Fibroblast of pulmonary artery (primary cell): ENCODE results near the gene ZHX3.

Experiments used
- DNase-seq: peaks from one replicate; pipeline ENCODE4 v3.0.0-alpha.2; 2010; ENCODE audit warnings: low read depth
- H3K4me3 ChIP-seq: replicated peaks from 2 replicates; pipeline ENCODE4 v1.5.1; 2011; ENCODE audit warnings: low read depth, mild to moderate bottlenecking, control low read depth, low read length, moderate library complexity
- TF ChIP-seq, protein P1 (sequence below): IDR thresholded peaks from 2 replicates; pipeline ENCODE4 v1.5.1; 2011; ENCODE audit warnings: mild to moderate bottlenecking, control low read depth, low read length, inconsistent platforms; ENCODE audit errors: missing control alignments

ZHX3 gene

DNA sequence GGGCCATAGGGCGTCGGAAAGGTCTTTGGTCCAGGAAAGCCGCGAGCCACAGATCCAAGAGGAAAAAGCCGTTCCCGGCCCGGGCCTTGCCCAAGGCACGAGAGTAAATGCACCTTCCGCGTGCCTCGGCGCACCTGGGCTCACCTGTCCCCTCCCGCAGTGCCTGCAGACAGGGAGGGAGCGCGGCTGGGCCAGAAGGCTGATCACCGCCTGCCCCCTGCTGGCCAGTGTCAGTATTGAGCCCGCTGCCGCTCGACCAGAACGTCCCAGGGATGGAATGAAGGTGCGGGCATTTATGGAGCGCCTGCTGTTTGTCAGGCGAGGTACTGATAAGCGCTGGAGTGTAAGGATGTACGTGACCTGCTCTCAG is 22.4 kb upstream of the ZHX3 start:
- peak overlapping the region; percentile 55 for H3K4me3 ChIP-seq
- TF ChIP-seq, protein P1, sequence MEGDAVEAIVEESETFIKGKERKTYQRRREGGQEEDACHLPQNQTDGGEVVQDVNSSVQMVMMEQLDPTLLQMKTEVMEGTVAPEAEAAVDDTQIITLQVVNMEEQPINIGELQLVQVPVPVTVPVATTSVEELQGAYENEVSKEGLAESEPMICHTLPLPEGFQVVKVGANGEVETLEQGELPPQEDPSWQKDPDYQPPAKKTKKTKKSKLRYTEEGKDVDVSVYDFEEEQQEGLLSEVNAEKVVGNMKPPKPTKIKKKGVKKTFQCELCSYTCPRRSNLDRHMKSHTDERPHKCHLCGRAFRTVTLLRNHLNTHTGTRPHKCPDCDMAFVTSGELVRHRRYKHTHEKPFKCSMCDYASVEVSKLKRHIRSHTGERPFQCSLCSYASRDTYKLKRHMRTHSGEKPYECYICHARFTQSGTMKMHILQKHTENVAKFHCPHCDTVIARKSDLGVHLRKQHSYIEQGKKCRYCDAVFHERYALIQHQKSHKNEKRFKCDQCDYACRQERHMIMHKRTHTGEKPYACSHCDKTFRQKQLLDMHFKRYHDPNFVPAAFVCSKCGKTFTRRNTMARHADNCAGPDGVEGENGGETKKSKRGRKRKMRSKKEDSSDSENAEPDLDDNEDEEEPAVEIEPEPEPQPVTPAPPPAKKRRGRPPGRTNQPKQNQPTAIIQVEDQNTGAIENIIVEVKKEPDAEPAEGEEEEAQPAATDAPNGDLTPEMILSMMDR, result peak; percentile 88
- peak; percentile 62 for DNase-seq

DNA sequence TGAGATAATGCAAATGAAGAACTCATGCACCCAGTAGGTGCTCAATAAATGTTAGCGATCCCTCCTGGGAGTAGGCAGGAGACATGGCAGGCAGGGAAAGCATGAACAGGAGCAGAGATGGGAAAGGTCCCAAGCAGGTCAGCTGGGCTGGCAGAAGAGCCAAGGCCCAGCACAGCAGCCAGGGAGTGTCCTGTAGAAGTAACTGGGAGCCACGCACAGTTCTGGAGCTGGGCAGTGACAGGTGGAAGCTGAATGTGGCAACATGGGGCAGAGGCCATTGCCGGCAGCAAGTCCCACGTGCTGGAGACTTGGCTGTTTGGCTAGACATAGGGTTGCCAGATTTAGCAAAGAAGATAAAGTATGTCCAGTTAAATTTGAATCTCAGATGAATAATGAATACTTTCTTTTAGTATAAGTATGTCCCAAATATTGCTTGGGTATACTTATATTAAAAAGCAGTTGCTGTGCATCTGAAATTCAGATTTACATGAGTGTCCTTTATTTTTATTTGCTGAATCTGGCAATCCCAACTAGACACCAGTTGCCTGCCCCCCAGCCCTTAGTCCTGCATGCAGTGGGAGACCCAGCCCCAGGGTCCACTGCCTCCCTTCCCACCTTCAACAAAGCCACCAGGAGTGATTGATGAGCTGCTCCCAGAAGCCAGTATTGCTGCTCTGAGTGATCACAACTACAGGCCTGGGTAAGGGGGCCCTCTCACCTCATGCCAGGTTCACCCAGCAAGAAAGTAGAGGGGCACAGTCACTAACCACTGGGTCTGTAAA is 19.4 kb upstream of the ZHX3 start:
- TF ChIP-seq, protein P1, result no peak
- DNase-seq, result no peak
- no peak overlapping the region for H3K4me3 ChIP-seq

DNA sequence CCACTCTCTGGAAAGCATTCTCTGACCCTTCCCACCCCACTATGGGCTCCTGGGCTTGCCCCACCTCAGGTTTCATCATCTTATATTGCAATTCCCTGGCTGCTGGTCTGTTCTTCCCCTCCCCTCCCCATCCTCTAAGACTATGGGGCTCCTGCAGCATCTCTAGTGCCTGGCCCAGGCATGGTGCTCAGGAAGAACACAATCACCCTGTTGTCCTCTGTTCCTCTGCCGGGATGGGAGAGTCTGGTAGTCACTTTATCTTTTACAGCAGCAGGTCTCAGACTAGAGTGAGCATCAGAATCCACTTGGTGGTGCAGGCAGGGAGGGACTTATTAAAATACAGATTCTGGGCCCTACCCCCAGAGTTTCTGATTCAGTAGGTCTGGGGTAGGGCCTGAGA is 18.1 kb upstream of the ZHX3 start:
- DNase-seq, result no peak
- H3K4me3 ChIP-seq, result no peak overlapping the region
- TF ChIP-seq, protein P1, result no peak

DNA sequence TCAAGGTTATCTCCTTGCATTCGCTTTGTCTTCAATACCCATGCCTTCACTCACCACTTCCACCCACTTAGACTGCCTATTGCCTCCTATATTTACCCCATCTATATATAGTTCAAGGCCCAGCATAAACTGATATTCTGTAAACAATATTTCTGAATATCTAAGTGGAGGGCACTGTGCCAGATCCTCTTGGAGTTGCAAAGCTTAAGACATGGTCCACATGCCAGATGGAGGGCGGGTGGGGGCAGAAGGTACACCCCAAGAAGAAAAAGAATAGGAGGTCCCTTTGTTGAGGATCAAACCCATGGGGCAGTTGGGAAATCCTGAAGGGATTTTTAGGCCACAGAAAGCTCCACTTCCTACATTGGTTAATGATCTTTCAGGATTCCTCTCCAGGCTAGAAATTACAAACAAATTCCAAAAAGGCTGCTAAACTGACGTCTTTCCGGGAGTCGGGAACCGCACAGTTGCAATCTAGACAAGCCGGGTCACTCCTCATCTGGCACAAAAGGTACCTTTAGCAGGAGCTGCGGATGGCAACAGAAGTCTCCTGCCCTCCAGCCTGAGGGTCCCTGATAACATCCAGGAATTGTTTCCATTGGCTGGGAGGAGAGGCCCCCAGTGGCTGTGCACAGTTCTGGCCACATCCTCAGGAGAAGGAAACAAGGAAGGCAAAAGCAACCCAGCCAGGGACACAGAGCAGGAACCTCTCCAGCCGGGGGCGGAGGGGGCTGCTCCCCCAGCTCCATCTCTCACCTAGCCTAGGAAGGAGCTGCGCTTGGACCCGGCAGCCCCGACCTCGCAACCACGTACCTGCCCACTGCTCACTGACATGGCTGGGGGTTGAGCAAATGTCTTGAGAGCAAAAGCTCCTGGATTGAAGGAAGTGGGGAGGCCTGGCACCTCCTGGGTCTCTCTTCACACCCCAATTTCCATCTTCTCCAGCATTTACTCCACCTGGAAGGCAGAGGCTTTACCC is 17.2 kb upstream of the ZHX3 start:
- H3K4me3 ChIP-seq, result no peak overlapping the region
- no peak for DNase-seq
- TF ChIP-seq, protein P1, result no peak

DNA sequence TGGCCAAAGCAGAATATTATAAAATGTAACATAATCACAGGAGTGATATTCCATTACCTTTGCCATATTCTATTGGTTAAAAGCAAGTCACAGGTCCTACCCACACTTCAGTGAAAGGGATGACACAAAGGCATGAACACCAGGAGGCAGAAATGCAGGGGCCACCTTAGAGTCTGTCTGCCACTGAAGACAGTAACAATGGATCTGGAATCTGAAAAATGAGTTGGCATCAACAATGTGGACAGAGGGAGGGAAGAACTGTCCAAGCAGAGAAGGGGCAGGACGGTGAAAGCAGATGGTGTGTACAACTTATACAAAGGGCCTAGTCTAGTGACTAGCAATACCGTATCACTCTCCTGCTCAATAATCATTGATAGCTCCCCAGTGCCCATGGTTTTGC is 16.5 kb upstream of the ZHX3 start:
- TF ChIP-seq, protein P1, result no peak
- DNase-seq, result no peak

DNA sequence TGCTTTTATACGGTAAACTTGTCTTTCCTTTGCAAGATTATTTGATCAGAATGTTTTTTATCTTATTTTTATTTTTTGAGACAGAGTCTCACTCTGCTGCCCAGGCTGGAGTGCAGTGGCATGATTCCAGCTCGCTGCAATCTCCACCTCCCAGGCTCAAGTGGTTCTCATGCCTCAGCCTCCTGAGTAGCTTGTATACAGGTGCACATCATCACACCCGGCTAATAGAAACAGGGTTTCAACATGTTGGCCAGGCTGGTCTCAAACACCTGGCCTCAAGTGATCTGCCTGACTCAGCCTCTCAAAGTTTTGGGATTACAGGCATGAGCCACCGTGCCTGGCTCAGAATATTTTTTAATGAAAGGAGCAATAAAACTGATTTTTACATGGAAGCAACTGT is 14.2 kb upstream of the ZHX3 start:
- no peak overlapping the region for H3K4me3 ChIP-seq
- TF ChIP-seq, protein P1, result no peak
- no peak for DNase-seq

More for the DNA sequence above, 16.5 kb upstream of the ZHX3 start:
- H3K4me3 ChIP-seq, result no peak overlapping the region
